ENCODE measurements around the gene SLC6A6.

The SLC6A6 gene

DNA sequence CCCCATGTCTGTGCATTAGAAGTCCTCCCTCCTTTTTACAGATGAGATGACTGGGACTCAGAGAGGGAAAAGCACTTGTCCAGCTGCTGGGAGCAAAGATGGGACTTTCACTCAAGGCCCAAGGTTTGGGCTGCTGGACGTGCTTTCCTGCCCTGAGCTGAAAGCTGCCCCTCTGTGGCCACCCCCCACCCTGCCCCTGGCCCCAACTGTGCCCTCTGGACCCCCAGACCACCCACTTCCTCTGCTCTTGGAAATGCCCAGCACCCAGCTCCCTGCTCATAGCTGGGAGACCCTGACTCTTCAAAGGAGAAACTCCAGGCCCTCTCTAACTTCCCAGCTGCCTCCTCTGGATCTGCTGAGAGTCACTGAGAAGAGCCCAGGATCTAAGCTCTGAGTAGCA is 117.0 kb downstream of the SLC6A6 start:
- H3K9me3 ChIP-seq (ENCODE audit: insufficient read depth, low read length): no peaks in the 10 kb centered on the region
- H3K36me3 ChIP-seq (ENCODE audit: insufficient read depth, insufficient read length, low read length): peaks cover 6% of the 10 kb centered on the region
- no peak for TF ChIP-seq SUZ12 (IDR thresholded peaks at IDR 0.05; ENCODE audit: extremely low read depth, insufficient read depth, insufficient read length)
- TF ChIP-seq YY1 (IDR thresholded peaks at IDR 0.05; ENCODE audit: insufficient read depth, insufficient read length): no peak
- no peak overlapping the region for H3K4me3 ChIP-seq (ENCODE audit: insufficient read length, low read depth)
- no peaks in the 10 kb centered on the region for H3K27me3 ChIP-seq (ENCODE audit: insufficient read depth, insufficient read length)
- peaks cover 26% of the 10 kb centered on the region for H3K4me1 ChIP-seq (ENCODE audit: insufficient read depth, insufficient read length)
- no peak for DNase-seq (ENCODE audit: low read depth, low spot score)
- no peak overlapping the region for H3K9ac ChIP-seq (ENCODE audit: insufficient read length, low read depth)

DNA sequence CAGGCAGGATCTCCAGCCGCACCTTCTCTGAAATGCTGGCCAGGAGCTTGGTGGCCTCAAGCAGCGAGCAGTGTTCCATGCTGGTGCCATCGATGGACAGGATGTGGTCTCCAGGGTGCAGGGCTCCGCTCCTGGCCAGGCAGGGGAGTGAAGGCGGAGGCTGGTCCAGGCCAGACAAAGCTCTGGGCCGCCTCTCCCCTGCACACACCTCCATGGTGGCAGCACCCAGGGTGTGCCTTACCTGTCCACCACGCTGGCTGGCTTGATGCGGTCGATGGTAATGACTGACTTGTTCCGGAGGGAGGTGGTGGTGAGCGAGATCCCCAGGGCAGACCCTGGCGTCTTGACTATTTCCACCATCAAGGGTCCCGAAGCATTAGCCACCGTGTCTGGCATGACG is 117.7 kb downstream of the SLC6A6 start:
- Histone ChIP-seq H3K9me3 (ENCODE audit: insufficient read depth, low read length) (no peaks in the 10 kb centered on the region), H3K9ac (ENCODE audit: insufficient read length, low read depth) (no peak overlapping the region), H3K4me3 (ENCODE audit: insufficient read length, low read depth) (no peak overlapping the region), H3K27me3 (ENCODE audit: insufficient read depth, insufficient read length) (no peaks in the 10 kb centered on the region), H3K4me1 (ENCODE audit: insufficient read depth, insufficient read length) (peaks cover 33% of the 10 kb centered on the region), H3K36me3 (ENCODE audit: insufficient read depth, insufficient read length, low read length) (peaks cover 6% of the 10 kb centered on the region)
- no peak for DNase-seq (ENCODE audit: low read depth, low spot score)
- TF ChIP-seq YY1 (IDR thresholded peaks at IDR 0.05; ENCODE audit: insufficient read depth, insufficient read length) (no peak), ZNF274 (IDR thresholded peaks at IDR 0.05; ENCODE audit: low read depth, low read length) (no peak), SUZ12 (IDR thresholded peaks at IDR 0.05; ENCODE audit: extremely low read depth, insufficient read depth, insufficient read length) (no peak)

DNA sequence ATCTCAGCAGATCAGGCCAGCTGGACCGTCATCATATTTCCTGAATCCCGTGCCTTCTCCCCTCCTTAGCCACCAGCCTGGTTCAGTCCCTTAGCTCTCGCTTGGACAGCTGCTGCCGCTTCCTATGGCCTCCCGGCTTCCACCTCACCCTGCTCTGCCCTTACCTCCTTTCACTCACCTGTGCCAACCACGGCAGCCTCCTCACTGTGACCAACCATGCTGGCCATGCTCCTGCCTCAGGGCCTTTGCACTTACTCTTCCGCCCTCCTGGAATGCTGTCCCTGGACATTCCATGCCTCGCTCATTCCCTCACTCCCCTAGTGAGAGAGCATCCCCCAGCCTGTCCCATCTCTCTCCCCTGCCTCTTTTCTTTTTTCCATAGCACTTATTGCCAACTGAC is 118.6 kb downstream of the SLC6A6 start:
- DNase-seq (ENCODE audit: low read depth, low spot score): no peak
- H3K4me3 ChIP-seq (ENCODE audit: insufficient read length, low read depth): no peak overlapping the region

DNA sequence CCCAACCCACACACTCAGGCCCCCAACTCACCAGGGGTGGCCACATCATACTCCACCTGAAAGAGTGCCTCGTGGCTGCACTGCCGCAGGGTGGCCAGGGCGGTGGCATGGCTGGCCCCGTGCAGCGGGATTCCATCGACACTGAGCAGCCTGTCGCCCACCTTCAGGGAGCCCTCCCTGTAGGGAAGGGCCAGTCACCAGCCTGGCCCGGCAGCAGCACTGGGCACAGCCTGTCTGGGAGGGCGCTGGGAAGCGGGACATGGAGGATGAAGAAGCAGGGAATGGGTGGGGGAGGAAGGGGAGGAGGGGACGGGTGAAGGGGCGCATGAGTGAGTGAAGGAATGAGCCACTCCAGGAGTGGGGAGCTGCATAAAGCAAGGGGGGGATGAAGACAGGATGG is 119.2 kb downstream of the SLC6A6 start:
- Histone ChIP-seq H3K4me3 (ENCODE audit: insufficient read length, low read depth) (no peak overlapping the region), H3K9me3 (ENCODE audit: insufficient read depth, low read length) (no peaks in the 10 kb centered on the region), H3K4me1 (ENCODE audit: insufficient read depth, insufficient read length) (peaks cover 38% of the 10 kb centered on the region), H3K27me3 (ENCODE audit: insufficient read depth, insufficient read length) (no peaks in the 10 kb centered on the region), H3K36me3 (ENCODE audit: insufficient read depth, insufficient read length, low read length) (peaks cover 6% of the 10 kb centered on the region), H3K9ac (ENCODE audit: insufficient read length, low read depth) (no peak overlapping the region)
- DNase-seq (ENCODE audit: low read depth, low spot score): no peak
- TF ChIP-seq ZNF274 (IDR thresholded peaks at IDR 0.05; ENCODE audit: low read depth, low read length) (no peak), SUZ12 (IDR thresholded peaks at IDR 0.05; ENCODE audit: extremely low read depth, insufficient read depth, insufficient read length) (no peak), YY1 (IDR thresholded peaks at IDR 0.05; ENCODE audit: insufficient read depth, insufficient read length) (no peak)

More for the DNA sequence above, 118.6 kb downstream of the SLC6A6 start:
- no peaks in the 10 kb centered on the region for H3K27me3 ChIP-seq (ENCODE audit: insufficient read depth, insufficient read length)
- no peaks in the 10 kb centered on the region for H3K9me3 ChIP-seq (ENCODE audit: insufficient read depth, low read length)
- peaks cover 34% of the 10 kb centered on the region for H3K4me1 ChIP-seq (ENCODE audit: insufficient read depth, insufficient read length)
- H3K36me3 ChIP-seq (ENCODE audit: insufficient read depth, insufficient read length, low read length): peaks cover 6% of the 10 kb centered on the region
- H3K9ac ChIP-seq (ENCODE audit: insufficient read length, low read depth): no peak overlapping the region
- TF ChIP-seq ZNF274 (IDR thresholded peaks at IDR 0.05; ENCODE audit: low read depth, low read length): no peak
- no peak for TF ChIP-seq YY1 (IDR thresholded peaks at IDR 0.05; ENCODE audit: insufficient read depth, insufficient read length)
- no peak for TF ChIP-seq SUZ12 (IDR thresholded peaks at IDR 0.05; ENCODE audit: extremely low read depth, insufficient read depth, insufficient read length)

DNA sequence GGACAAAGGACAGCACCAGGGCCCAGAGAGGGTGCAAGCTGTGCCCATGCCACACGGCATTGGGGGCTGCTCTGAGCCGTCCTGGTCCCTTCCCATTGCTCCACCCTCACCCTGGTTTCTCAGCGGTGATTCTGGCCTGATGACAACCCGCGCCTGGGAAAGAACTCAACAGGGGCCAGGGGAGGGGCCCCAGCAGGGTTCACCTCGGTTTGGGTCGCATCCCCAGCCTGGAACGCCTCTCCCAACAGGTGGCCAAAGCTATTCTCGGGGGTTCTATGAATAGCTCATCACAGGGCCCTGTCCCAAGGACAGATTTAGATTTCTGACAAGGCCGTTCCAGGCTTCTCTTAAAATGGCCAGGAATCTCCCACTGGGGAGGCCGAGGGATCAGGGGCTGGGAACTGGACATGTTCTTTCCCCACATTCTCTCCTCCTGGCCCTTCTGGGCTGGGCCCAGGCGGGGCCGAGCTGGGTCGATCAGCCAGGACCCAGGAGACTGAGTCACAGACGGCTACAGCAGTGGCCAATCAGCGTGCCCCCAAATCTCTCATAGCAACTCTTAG is 119.8 kb downstream of the SLC6A6 start:
- Histone ChIP-seq H3K36me3 (ENCODE audit: insufficient read depth, insufficient read length, low read length) (peaks cover 6% of the 10 kb centered on the region), H3K9ac (ENCODE audit: insufficient read length, low read depth) (no peak overlapping the region), H3K9me3 (ENCODE audit: insufficient read depth, low read length) (no peaks in the 10 kb centered on the region), H3K4me3 (ENCODE audit: insufficient read length, low read depth) (no peak overlapping the region), H3K4me1 (ENCODE audit: insufficient read depth, insufficient read length) (peaks cover 34% of the 10 kb centered on the region), H3K27me3 (ENCODE audit: insufficient read depth, insufficient read length) (no peaks in the 10 kb centered on the region)
- no peak for DNase-seq (ENCODE audit: low read depth, low spot score)
- no peak for TF ChIP-seq YY1 (IDR thresholded peaks at IDR 0.05; ENCODE audit: insufficient read depth, insufficient read length)
- no peak for TF ChIP-seq ZNF274 (IDR thresholded peaks at IDR 0.05; ENCODE audit: low read depth, low read length)
- TF ChIP-seq SUZ12 (IDR thresholded peaks at IDR 0.05; ENCODE audit: extremely low read depth, insufficient read depth, insufficient read length): no peak

DNA sequence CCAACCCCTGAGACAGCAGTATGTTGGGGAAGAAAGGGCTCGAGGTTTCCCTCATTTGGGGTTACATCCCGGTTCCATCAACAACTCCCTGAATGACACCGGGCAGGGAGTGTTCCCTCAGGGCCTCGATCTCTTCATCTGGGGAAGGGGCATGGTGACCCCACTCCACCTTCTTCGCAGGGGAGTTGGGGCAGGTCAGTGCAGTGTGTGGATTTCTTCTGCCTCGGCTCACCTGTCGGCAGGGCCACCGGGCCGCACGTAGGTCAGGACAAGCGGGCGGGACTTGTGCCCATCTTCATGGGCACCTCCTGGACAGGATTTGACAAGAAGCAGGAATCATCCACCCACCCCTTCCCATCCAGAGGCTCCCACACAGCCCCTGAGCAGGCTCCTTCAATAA is 120.4 kb downstream of the SLC6A6 start:
- Histone ChIP-seq H3K27me3 (ENCODE audit: insufficient read depth, insufficient read length) (no peaks in the 10 kb centered on the region), H3K4me1 (ENCODE audit: insufficient read depth, insufficient read length) (peaks cover 32% of the 10 kb centered on the region), H3K36me3 (ENCODE audit: insufficient read depth, insufficient read length, low read length) (peaks cover 6% of the 10 kb centered on the region), H3K9me3 (ENCODE audit: insufficient read depth, low read length) (no peaks in the 10 kb centered on the region), H3K4me3 (ENCODE audit: insufficient read length, low read depth) (no peak overlapping the region), H3K9ac (ENCODE audit: insufficient read length, low read depth) (no peak overlapping the region)
- no peak for TF ChIP-seq SUZ12 (IDR thresholded peaks at IDR 0.05; ENCODE audit: extremely low read depth, insufficient read depth, insufficient read length)
- TF ChIP-seq YY1 (IDR thresholded peaks at IDR 0.05; ENCODE audit: insufficient read depth, insufficient read length): no peak
- no peak for TF ChIP-seq ZNF274 (IDR thresholded peaks at IDR 0.05; ENCODE audit: low read depth, low read length)
- no peak for DNase-seq (ENCODE audit: low read depth, low spot score)

DNA sequence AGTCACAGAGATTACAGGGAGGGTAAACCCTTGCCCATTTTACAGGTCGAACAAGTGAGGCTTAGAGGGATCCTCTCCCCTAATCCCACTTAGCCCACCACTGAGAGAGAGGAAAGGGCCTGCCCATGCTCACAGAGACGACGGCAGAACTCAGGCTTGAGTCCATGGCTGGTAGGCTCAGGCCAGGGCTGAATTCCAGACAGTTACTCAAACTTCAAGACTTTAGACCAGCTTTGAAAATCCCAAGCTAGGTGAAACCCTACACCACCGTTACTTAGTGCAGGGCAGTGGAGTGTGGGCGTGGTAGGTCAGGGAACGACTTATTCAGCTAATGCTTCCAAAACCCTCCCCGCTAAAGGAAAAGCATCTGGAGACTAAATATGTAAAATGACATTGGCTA is 121.4 kb downstream of the SLC6A6 start:
- Histone ChIP-seq H3K9ac (ENCODE audit: insufficient read length, low read depth) (no peak overlapping the region), H3K4me1 (ENCODE audit: insufficient read depth, insufficient read length) (peaks cover 27% of the 10 kb centered on the region), H3K36me3 (ENCODE audit: insufficient read depth, insufficient read length, low read length) (peaks cover 6% of the 10 kb centered on the region), H3K9me3 (ENCODE audit: insufficient read depth, low read length) (no peaks in the 10 kb centered on the region), H3K27me3 (ENCODE audit: insufficient read depth, insufficient read length) (no peaks in the 10 kb centered on the region), H3K4me3 (ENCODE audit: insufficient read length, low read depth) (no peak overlapping the region)
- no peak for DNase-seq (ENCODE audit: low read depth, low spot score)
- TF ChIP-seq ZNF274 (IDR thresholded peaks at IDR 0.05; ENCODE audit: low read depth, low read length) (no peak), YY1 (IDR thresholded peaks at IDR 0.05; ENCODE audit: insufficient read depth, insufficient read length) (no peak), SUZ12 (IDR thresholded peaks at IDR 0.05; ENCODE audit: extremely low read depth, insufficient read depth, insufficient read length) (no peak)
